SK-N-SH treated with all-trans-retinoic acid at 6 μM for 48 hours (cell line): ENCODE results near the gene ULK4.

Experiments
- ATAC-seq: fragments of 200-7000 bp; cut with Tn5 transposase; 3 replicates; pipeline ENCODE4 v1.9.1; 2020; ENCODE audit warnings: mild to moderate bottlenecking, moderate library complexity
- ARNTL ChIP-seq: fragments of 450-650 bp; formaldehyde crosslinking; IDR thresholded peaks from 2 replicates; pipeline ENCODE4 v1.5.0; 2020; ENCODE audit warnings: low read depth, mild to moderate bottlenecking, moderate library complexity, borderline replicate concordance
- BACH2 ChIP-seq: fragments of 250-450 bp; sonication (Bioruptor Pico); IDR thresholded peaks from 2 replicates; pipeline ENCODE4 v1.9.0; 2021; ENCODE audit warnings: mild to moderate bottlenecking, borderline replicate concordance
- CREB5 ChIP-seq: fragments of 250-450 bp; sonication (Bioruptor Pico); IDR thresholded peaks from 2 replicates; pipeline ENCODE4 v1.5.1; 2020; ENCODE audit warnings: low read depth, mild to moderate bottlenecking, moderate library complexity
- CSDC2 ChIP-seq: fragments of 250-450 bp; sonication (Bioruptor Pico); IDR thresholded peaks from 2 replicates; pipeline ENCODE4 v1.5.0; 2020; ENCODE audit warnings: mild to moderate bottlenecking, moderate library complexity
- CSRNP3 ChIP-seq: fragments of 250-450 bp; sonication (Bioruptor Pico); IDR thresholded peaks from 2 replicates; pipeline ENCODE4 v1.5.1; 2021; ENCODE audit warnings: mild to moderate bottlenecking, moderate library complexity
- GLIS3 ChIP-seq: fragments of 250-450 bp; sonication (Bioruptor Pico); IDR thresholded peaks from 2 replicates; pipeline ENCODE4 v1.5.0; 2020; ENCODE audit warnings: mild to moderate bottlenecking, moderate library complexity
- ISL1 ChIP-seq: fragments of 250-450 bp; sonication (Bioruptor Pico); IDR thresholded peaks from 2 replicates; pipeline ENCODE4 v2.1.2; 2022; ENCODE audit warnings: mild to moderate bottlenecking, moderate library complexity
- OSR1 ChIP-seq: fragments of 250-450 bp; sonication (Bioruptor Pico); IDR thresholded peaks from 2 replicates; pipeline ENCODE4 v1.8.0; 2022; ENCODE audit warnings: moderate library complexity, mild to moderate bottlenecking, inconsistent platforms
- PPARA ChIP-seq: fragments of 250-450 bp; sonication (Bioruptor Pico); IDR thresholded peaks from 2 replicates; pipeline ENCODE4 v1.5.0; 2020; ENCODE audit warnings: mild to moderate bottlenecking, borderline replicate concordance
- RARB ChIP-seq: fragments of 250-450 bp; sonication (Bioruptor Pico); IDR thresholded peaks from 2 replicates; pipeline ENCODE4 v1.8.0; 2021; ENCODE audit warnings: mild to moderate bottlenecking, moderate library complexity
- SNAI2 ChIP-seq: fragments of 250-450 bp; sonication (Bioruptor Pico); IDR thresholded peaks from 2 replicates; pipeline ENCODE4 v1.5.0; 2020; ENCODE audit warnings: mild to moderate bottlenecking, moderate library complexity
- TCF4 ChIP-seq: fragments of 250-450 bp; sonication (Bioruptor Pico); IDR thresholded peaks from 2 replicates; pipeline ENCODE4 v1.8.0; 2021; ENCODE audit warnings: mild to moderate bottlenecking, moderate library complexity, borderline replicate concordance
- TOX ChIP-seq: fragments of 250-450 bp; sonication (Bioruptor Pico); IDR thresholded peaks from 2 replicates; pipeline ENCODE4 v1.8.0; 2021; ENCODE audit warnings: mild to moderate bottlenecking, moderate library complexity, borderline replicate concordance
- ZC3H10 ChIP-seq: fragments of 250-450 bp; sonication (Bioruptor Pico); IDR thresholded peaks from 2 replicates; pipeline ENCODE4 v1.5.1; 2021; ENCODE audit warnings: mild to moderate bottlenecking, moderate library complexity
- ZFP3 ChIP-seq: fragments of 250-450 bp; sonication (Bioruptor Pico); IDR thresholded peaks from 2 replicates; pipeline ENCODE4 v1.5.0; 2020; ENCODE audit warnings: mild to moderate bottlenecking, moderate library complexity
- ZFP30 ChIP-seq: fragments of 450-650 bp; formaldehyde crosslinking; IDR thresholded peaks from 2 replicates; pipeline ENCODE4 v1.5.0; 2022; ENCODE audit warnings: mild to moderate bottlenecking, moderate library complexity
- ZNF565 ChIP-seq: fragments of 450-650 bp; formaldehyde crosslinking; conservative IDR thresholded peaks from 2 replicates; pipeline ENCODE4 v1.5.0; 2020; ENCODE audit warnings: low read depth, mild to moderate bottlenecking, moderate library complexity
- ZNF8 ChIP-seq: fragments of 450-650 bp; formaldehyde crosslinking; IDR thresholded peaks from 2 replicates; pipeline ENCODE4 v1.5.0; 2020; ENCODE audit warnings: mild to moderate bottlenecking, moderate library complexity
- TF ChIP-seq, protein P1 (sequence below): fragments of 250-450 bp; sonication (Bioruptor Pico); IDR thresholded peaks from 2 replicates; pipeline ENCODE4 v1.8.0; 2020; ENCODE audit warnings: mild to moderate bottlenecking, moderate library complexity, borderline replicate concordance
- TF ChIP-seq, protein P2 (sequence below): fragments of 250-450 bp; sonication (Bioruptor Pico); IDR thresholded peaks from 2 replicates; pipeline ENCODE4 v1.5.0; 2020; ENCODE audit warnings: mild to moderate bottlenecking, moderate library complexity

Gene ULK4

GRCh38 chr3:41293169-41293681 is 668.7 kb downstream of the ULK4 start:
- no peak for ATAC-seq
- no peak for TF ChIP-seq GLIS3
- no peak for TF ChIP-seq TOX (CRISPR knock-in tag)

DNA sequence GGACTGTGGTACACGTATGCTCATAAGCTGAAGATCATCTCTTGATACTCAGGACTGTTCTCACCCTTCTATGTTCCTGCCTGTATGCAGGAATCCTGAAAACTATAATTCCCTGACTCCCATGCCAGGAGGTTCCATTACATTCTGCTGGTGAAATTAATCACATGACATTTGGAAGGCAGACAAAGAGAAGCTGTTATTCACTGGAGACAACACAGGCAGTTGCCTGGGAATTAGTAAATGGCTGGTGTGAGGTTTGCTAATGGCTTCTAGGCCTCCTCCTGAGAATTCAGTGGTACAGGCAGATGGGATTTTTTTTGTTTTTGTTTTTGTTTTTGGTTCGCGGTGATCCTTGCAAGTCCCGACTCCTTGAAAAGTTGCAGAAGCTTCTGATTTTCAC is 671.2 kb downstream of the ULK4 start:
- no peak for TF ChIP-seq BACH2
- TF ChIP-seq, protein P1, sequence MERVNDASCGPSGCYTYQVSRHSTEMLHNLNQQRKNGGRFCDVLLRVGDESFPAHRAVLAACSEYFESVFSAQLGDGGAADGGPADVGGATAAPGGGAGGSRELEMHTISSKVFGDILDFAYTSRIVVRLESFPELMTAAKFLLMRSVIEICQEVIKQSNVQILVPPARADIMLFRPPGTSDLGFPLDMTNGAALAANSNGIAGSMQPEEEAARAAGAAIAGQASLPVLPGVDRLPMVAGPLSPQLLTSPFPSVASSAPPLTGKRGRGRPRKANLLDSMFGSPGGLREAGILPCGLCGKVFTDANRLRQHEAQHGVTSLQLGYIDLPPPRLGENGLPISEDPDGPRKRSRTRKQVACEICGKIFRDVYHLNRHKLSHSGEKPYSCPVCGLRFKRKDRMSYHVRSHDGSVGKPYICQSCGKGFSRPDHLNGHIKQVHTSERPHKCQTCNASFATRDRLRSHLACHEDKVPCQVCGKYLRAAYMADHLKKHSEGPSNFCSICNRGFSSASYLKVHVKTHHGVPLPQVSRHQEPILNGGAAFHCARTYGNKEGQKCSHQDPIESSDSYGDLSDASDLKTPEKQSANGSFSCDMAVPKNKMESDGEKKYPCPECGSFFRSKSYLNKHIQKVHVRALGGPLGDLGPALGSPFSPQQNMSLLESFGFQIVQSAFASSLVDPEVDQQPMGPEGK (CRISPR knock-in tag) = no peak
- no peak for TF ChIP-seq CSDC2 (CRISPR knock-in tag)
- TF ChIP-seq ARNTL (CRISPR knock-in tag) = no peak
- TF ChIP-seq CSRNP3 = no peak
- TF ChIP-seq TOX (CRISPR knock-in tag) = no peak
- no peak for TF ChIP-seq OSR1 (CRISPR knock-in tag)
- TF ChIP-seq ZNF565 (CRISPR knock-in tag) = no peak
- TF ChIP-seq GLIS3 = no peak
- TF ChIP-seq ISL1 (CRISPR knock-in tag) = no peak
- TF ChIP-seq SNAI2 (CRISPR knock-in tag) = no peak
- no peak for TF ChIP-seq ZFP3
- TF ChIP-seq ZFP30 (CRISPR knock-in tag) = no peak
- no peak for TF ChIP-seq ZC3H10 (CRISPR knock-in tag)
- TF ChIP-seq RARB (CRISPR knock-in tag) = no peak
- no peak for TF ChIP-seq ZNF8 (CRISPR knock-in tag)
- ATAC-seq = no peak

GRCh38 chr3:41290306-41290705 is 671.6 kb downstream of the ULK4 start:
- no peak for ATAC-seq
- TF ChIP-seq ARNTL (CRISPR knock-in tag) = no peak
- TF ChIP-seq BACH2 = no peak
- TF ChIP-seq ZFP30 (CRISPR knock-in tag) = no peak
- TF ChIP-seq TCF4 (CRISPR knock-in tag) = no peak
- TF ChIP-seq, protein P2, sequence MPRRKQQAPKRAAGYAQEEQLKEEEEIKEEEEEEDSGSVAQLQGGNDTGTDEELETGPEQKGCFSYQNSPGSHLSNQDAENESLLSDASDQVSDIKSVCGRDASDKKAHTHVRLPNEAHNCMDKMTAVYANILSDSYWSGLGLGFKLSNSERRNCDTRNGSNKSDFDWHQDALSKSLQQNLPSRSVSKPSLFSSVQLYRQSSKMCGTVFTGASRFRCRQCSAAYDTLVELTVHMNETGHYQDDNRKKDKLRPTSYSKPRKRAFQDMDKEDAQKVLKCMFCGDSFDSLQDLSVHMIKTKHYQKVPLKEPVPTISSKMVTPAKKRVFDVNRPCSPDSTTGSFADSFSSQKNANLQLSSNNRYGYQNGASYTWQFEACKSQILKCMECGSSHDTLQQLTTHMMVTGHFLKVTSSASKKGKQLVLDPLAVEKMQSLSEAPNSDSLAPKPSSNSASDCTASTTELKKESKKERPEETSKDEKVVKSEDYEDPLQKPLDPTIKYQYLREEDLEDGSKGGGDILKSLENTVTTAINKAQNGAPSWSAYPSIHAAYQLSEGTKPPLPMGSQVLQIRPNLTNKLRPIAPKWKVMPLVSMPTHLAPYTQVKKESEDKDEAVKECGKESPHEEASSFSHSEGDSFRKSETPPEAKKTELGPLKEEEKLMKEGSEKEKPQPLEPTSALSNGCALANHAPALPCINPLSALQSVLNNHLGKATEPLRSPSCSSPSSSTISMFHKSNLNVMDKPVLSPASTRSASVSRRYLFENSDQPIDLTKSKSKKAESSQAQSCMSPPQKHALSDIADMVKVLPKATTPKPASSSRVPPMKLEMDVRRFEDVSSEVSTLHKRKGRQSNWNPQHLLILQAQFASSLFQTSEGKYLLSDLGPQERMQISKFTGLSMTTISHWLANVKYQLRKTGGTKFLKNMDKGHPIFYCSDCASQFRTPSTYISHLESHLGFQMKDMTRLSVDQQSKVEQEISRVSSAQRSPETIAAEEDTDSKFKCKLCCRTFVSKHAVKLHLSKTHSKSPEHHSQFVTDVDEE (CRISPR knock-in tag) = no peak
- no peak for TF ChIP-seq ZNF8 (CRISPR knock-in tag)
- no peak for TF ChIP-seq ZNF565 (CRISPR knock-in tag)
- no peak for TF ChIP-seq CSRNP3
- no peak for TF ChIP-seq SNAI2 (CRISPR knock-in tag)
- no peak for TF ChIP-seq CREB5
- TF ChIP-seq ZC3H10 (CRISPR knock-in tag) = no peak
- TF ChIP-seq CSDC2 (CRISPR knock-in tag) = no peak

GRCh38 chr3:41288785-41289184 is 673.1 kb downstream of the ULK4 start:
- no peak for ATAC-seq
- TF ChIP-seq PPARA (CRISPR knock-in tag) (no peak), BACH2 (no peak), ZC3H10 (CRISPR knock-in tag) (no peak), GLIS3 (no peak)
- TF ChIP-seq, protein P1 (CRISPR knock-in tag) = no peak
- TF ChIP-seq, protein P2 (CRISPR knock-in tag) = no peak
